ENCODE results near the gene UBLCP1. TPM values are rescaled to one million over a fixed set of nuclear protein-coding genes. Genes with fewer than 3 reads are reported as not detected.

UBLCP1 gene
- total RNA-seq, 1 donor from 2014 or later: 5.9 TPM

Other genes starting within 250 kb of the UBLCP1 start
- gene EBF1, start 163.4 kb upstream of the UBLCP1 start, total RNA-seq: 0.55 TPM
- gene RNF145, start 53.7 kb upstream of the UBLCP1 start, total RNA-seq: 8.4 TPM
- not detected for gene IL12B, start 67.2 kb downstream of the UBLCP1 start, total RNA-seq